H1 (cell line): ENCODE data around the gene MYO5B. TPM values are rescaled to one million over a fixed set of nuclear protein-coding genes. Genes with fewer than 3 reads are reported as not detected.

Source experiments
- CTCF ChIA-PET: fragments of 300-600 bp; sonication (Branson Sonifier 250); formaldehyde crosslinking; loops from one replicate; lab custom pipeline; 2021; ENCODE audit not compliant: partially characterized antibody; lab: Charles Lee
- POLR2A ChIA-PET: fragments of 300-600 bp; sonication (Branson Sonifier 250); formaldehyde crosslinking; loops from one replicate; lab custom pipeline; 2021; ENCODE audit warnings: inconsistent platforms; ENCODE audit not compliant: partially characterized antibody; lab: Charles Lee
- DNase-seq, 2 experiments: peaks; one replicate each; pipeline versions ENCODE4 v3.0.0 to v3.0.0-alpha.2; 2010 to 2022; ENCODE audit warnings: low spot score in 2 of 2, low read depth in 1 of 2, mixed read lengths in 1 of 2
- FAIRE-seq: peaks from 2 replicates; lab custom pipeline; 2011; peaks lifted over from hg19 to GRCh38; lab: Jason Lieb, UNC
- H2AFZ ChIP-seq: 2 replicates; pipeline ENCODE4 v1.8.1; 2012; ENCODE audit warnings: low read length, inconsistent platforms
- H2AK5ac ChIP-seq: 2 replicates; pipeline ENCODE4 v1.6.1; 2013; ENCODE audit warnings: low read depth, low read length
- H2BK120ac ChIP-seq: replicated peaks from 2 replicates; pipeline ENCODE3; 2013; ENCODE audit warnings: low read depth, low read length, inconsistent platforms
- H2BK12ac ChIP-seq: 2 replicates; pipeline ENCODE4 v1.6.1; 2013; ENCODE audit warnings: low read depth, low read length
- H2BK15ac ChIP-seq: 2 replicates; pipeline ENCODE4 v1.6.1; 2013; ENCODE audit warnings: low read length
- H2BK20ac ChIP-seq: 2 replicates; pipeline ENCODE4 v1.6.1; 2013; ENCODE audit warnings: low read length
- H2BK5ac ChIP-seq: 2 replicates; pipeline ENCODE4 v1.6.1; 2013; ENCODE audit warnings: low read depth, low read length
- H3K14ac ChIP-seq: 2 replicates; pipeline ENCODE4 v1.6.1; 2013; ENCODE audit warnings: inconsistent platforms; ENCODE audit not compliant: insufficient read length
- H3K18ac ChIP-seq: 2 replicates; pipeline ENCODE4 v1.6.1; 2013; ENCODE audit warnings: low read length; ENCODE audit errors: extremely low read depth
- H3K23ac ChIP-seq: 2 replicates; pipeline ENCODE4 v1.6.1; 2013; ENCODE audit warnings: inconsistent platforms; ENCODE audit not compliant: insufficient read length
- H3K23me2 ChIP-seq: 2 replicates; pipeline ENCODE4 v1.6.1; 2013; ENCODE audit warnings: low read depth, low read length
- H3K27ac ChIP-seq: 2 replicates; pipeline ENCODE4 v1.6.1; 2011; ENCODE audit warnings: low read depth, low read length, inconsistent platforms
- H3K27me3 ChIP-seq, 4 experiments: replicated peaks in 1 of 4; 1 replicate in 1 of 4; 2 replicates in 3 of 4; pipeline versions ENCODE4 v1.6.1 to v1.8.1; 2011 to 2013; ENCODE audit warnings: low read length in 3 of 4, mild to moderate bottlenecking in 3 of 4, inconsistent platforms in 2 of 4, mixed read lengths in 2 of 4, moderate library complexity in 1 of 4; ENCODE audit not compliant: control insufficient read depth in 3 of 4, insufficient read depth in 3 of 4; ENCODE audit errors: extremely low read depth in 1 of 4
- H3K36me3 ChIP-seq, 4 experiments: 2 replicates each; pipeline versions ENCODE4 v1.6.1 to v1.8.1; 2011 to 2013; ENCODE audit warnings: mild to moderate bottlenecking in 4 of 4, low read length in 3 of 4, moderate library complexity in 2 of 4, control low read depth in 1 of 4, inconsistent platforms in 1 of 4; ENCODE audit not compliant: insufficient read depth in 4 of 4, control insufficient read depth in 2 of 4
- H3K4ac ChIP-seq: replicated peaks from 2 replicates; pipeline ENCODE3; 2013; ENCODE audit warnings: low read length, low read depth, mixed read lengths, inconsistent platforms; ENCODE audit not compliant: insufficient read length
- H3K4me1 ChIP-seq, 4 experiments: replicated peaks in 1 of 4; 1 replicate in 1 of 4; 2 replicates in 3 of 4; pipeline versions ENCODE4 v1.6.1 to v1.8.1; 2011 to 2013; ENCODE audit warnings: low read length in 3 of 4, inconsistent platforms in 2 of 4, mixed read lengths in 1 of 4; ENCODE audit not compliant: insufficient read depth in 4 of 4, control insufficient read depth in 3 of 4
- H3K4me2 ChIP-seq, 2 experiments: 2 replicates each; pipeline versions ENCODE4 v1.6.1 to v1.8.1; 2011 to 2013; ENCODE audit warnings: low read depth in 2 of 2, low read length in 2 of 2, control low read depth in 1 of 2, inconsistent platforms in 1 of 2, mild to moderate bottlenecking in 1 of 2; ENCODE audit not compliant: insufficient read depth in 1 of 2
- H3K4me3 ChIP-seq, 4 experiments: fragments of 200-600, 300-600 bp in 1 of 4; sonication (generic), shearing (Covaris generic), sonication (Bioruptor Twin) in 1 of 4; 2 replicates each; pipeline versions ENCODE4 v1.5.1 to v1.8.1; 2011 to 2016; ENCODE audit warnings: low read length in 4 of 4, low read depth in 3 of 4, control low read depth in 2 of 4, inconsistent platforms in 2 of 4, mild to moderate bottlenecking in 2 of 4, mixed read lengths in 1 of 4, moderate library complexity in 1 of 4; ENCODE audit not compliant: insufficient read depth in 2 of 4; ENCODE audit errors: extremely low read depth in 1 of 4
- H3K56ac ChIP-seq: replicated peaks from 2 replicates; pipeline ENCODE3; 2013; ENCODE audit warnings: low read depth, mild to moderate bottlenecking, mixed read lengths, low read length, inconsistent platforms; ENCODE audit not compliant: insufficient read length
- H3K79me1 ChIP-seq: 2 replicates; pipeline ENCODE4 v1.6.1; 2013; ENCODE audit warnings: low read depth, low read length, control low read depth
- H3K79me2 ChIP-seq, 2 experiments: 2 replicates each; pipeline versions ENCODE4 v1.6.1 to v1.8.1; 2012 to 2013; ENCODE audit warnings: low read length in 2 of 2, mild to moderate bottlenecking in 2 of 2, inconsistent platforms in 1 of 2; ENCODE audit not compliant: insufficient read depth in 2 of 2, control insufficient read depth in 1 of 2
- H3K9ac ChIP-seq, 4 experiments: replicated peaks in 1 of 4; 1 replicate in 1 of 4; 2 replicates in 3 of 4; pipeline versions ENCODE4 v1.6.1 to v1.8.1; 2011 to 2013; ENCODE audit warnings: low read depth in 3 of 4, low read length in 3 of 4, control low read depth in 2 of 4, mild to moderate bottlenecking in 2 of 4, moderate library complexity in 2 of 4, inconsistent platforms in 1 of 4; ENCODE audit errors: extremely low read depth in 1 of 4
- H3K9me3 ChIP-seq, 2 experiments: 2 replicates each; pipeline versions ENCODE4 v1.6.1 to v1.8.1; 2012 to 2013; ENCODE audit warnings: mild to moderate bottlenecking in 2 of 2, moderate library complexity in 2 of 2, control low read depth in 1 of 2, inconsistent platforms in 1 of 2, low read depth in 1 of 2, low read length in 1 of 2, mixed read lengths in 1 of 2; ENCODE audit not compliant: insufficient read depth in 2 of 2
- H4K20me1 ChIP-seq, 2 experiments: replicated peaks in 1 of 2; 2 replicates each; pipeline versions ENCODE3 to v1.8.1; 2011 to 2013; ENCODE audit warnings: inconsistent platforms in 2 of 2, low read length in 2 of 2, mild to moderate bottlenecking in 1 of 2; ENCODE audit not compliant: insufficient read depth in 2 of 2, control insufficient read depth in 1 of 2
- H4K5ac ChIP-seq: 2 replicates; pipeline ENCODE4 v1.6.1; 2013; ENCODE audit warnings: low read length, low read depth, mixed read lengths, inconsistent platforms; ENCODE audit not compliant: insufficient read length
- H4K8ac ChIP-seq: 2 replicates; pipeline ENCODE4 v1.8.0; 2013; ENCODE audit warnings: mild to moderate bottlenecking, moderate library complexity, low read length, inconsistent platforms; ENCODE audit not compliant: insufficient read depth; ENCODE audit errors: extremely low read depth
- H4K91ac ChIP-seq: replicated peaks from 2 replicates; pipeline ENCODE3; 2013; ENCODE audit warnings: low read length, mixed read lengths, inconsistent platforms; ENCODE audit not compliant: insufficient read length
- MAFK ChIP-seq: IDR thresholded peaks from 2 replicates; pipeline ENCODE4 v1.6.1; 2012; ENCODE audit warnings: low read depth, mild to moderate bottlenecking, improper control_type of control experiment, low read length
- RNF2 ChIP-seq: fragments of 200-900, 300-1000 bp; sonication (generic); IDR thresholded peaks from 2 replicates; pipeline ENCODE4 v1.7.1; 2016; ENCODE audit warnings: borderline replicate concordance, low read depth, mild to moderate bottlenecking, antibody characterized with exemption, low read length; ENCODE audit not compliant: poor library complexity, severe bottlenecking; ENCODE audit errors: missing control alignments
- WGBS, 2 experiments: shearing (Covaris generic) in 1 of 2; methylation state at CpG; one replicate each; pipeline versions ENCODE4 v1.1.6 to v1.1.7; 2013 to 2015; ENCODE audit warnings: low lambda C conversion rate in 2 of 2, mixed read lengths in 2 of 2, inconsistent platforms in 1 of 2, low coverage in 1 of 2, missing lambda C conversion rate in 1 of 2; ENCODE audit not compliant: insufficient replicate concordance in 2 of 2, insufficient coverage in 1 of 2, insufficient read length in 1 of 2; ENCODE audit errors: extremely low coverage in 1 of 2, missing lambda C conversion rate in 1 of 2; 5-methylcytosine and 5-hydroxymethylcytosine counted together
- polyA plus RNA-seq, 7 experiments: library from polyadenylated mRNA; depleted of rRNA in 3 of 7; stranded (reverse) in 5 of 7; unstranded in 2 of 7; fragments of >200 nt in 5 of 7; fragments of 200-250 nt in 2 of 7; gene quantifications; 1 replicate in 5 of 7; 2 replicates in 1 of 7; 4 replicates in 1 of 7; pipeline versions ENCODE4 v1.2.1 to v1.2.3, GENCODE V29; 2011 to 2013; ENCODE audit warnings: missing spikeins in 2 of 7, mixed read lengths in 2 of 7
- total RNA-seq: library from RNA; stranded (reverse); fragmentation: NEBNext Ultra II Directional; extraction: Animal tissue kit (Norgen Biotek cat#: 25700); gene quantifications from 2 replicates; pipeline ENCODE4 v1.2.1, GENCODE V29; 2021

The MYO5B gene
- total and polyA plus RNA-seq, 2 of the 8 experiments (the other 6 are each of a cell fraction or from before 2014, with no cell fraction given), result 6.4 to 7.7 TPM

DNA sequence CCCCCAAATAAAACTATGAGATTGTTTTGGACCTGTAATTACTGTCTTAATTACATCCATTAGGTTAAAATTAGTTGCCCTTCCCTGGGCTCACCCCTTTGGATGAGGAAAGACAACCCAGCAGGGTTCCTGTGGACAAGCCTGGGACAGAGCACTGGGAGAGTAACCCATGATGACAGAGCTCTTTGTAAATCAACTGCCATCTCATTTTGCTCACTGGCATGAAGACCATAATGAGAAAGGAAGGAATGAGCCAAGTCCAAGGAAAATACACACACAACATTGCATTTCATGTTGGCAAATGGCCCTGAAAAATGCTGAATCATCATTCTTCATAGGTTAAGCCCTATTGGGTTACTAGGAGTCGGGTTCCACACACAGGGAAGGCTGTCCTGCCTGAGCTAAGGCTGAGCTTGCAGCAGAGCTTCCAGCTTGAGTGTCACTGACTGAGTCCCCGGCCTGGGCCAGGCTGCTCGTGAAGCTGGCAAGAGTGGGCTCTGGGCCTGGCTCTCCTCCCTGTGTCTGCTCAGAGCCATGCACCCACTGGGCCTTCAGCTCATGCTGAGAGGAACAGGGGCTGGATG, 287.5 kb downstream of the MYO5B start:
- H3K4ac ChIP-seq, result no peak overlapping the region
- TF ChIP-seq MAFK, result peak; percentile 98
- no peak for TF ChIP-seq RNF2
- no peak overlapping the region for H4K5ac ChIP-seq
- no peaks in the 10 kb centered on the region; a peak in 5 of 7 replicates for H3K4me1 ChIP-seq
- H3K18ac ChIP-seq, result no peak overlapping the region
- FAIRE-seq, result no peak
- no peak overlapping the region for H4K8ac ChIP-seq
- 75% methylated on average over 3 of the region's 3 CpGs; no CpG with 5 or more reads in 1 of the 2 experiments for WGBS, 2 experiments
- H2BK15ac ChIP-seq, result 0 out of 2 replicates have a peak overlapping the region, but pooled peaks have one; percentile 49
- H2BK20ac ChIP-seq, result no peak overlapping the region
- no peak overlapping the region for H3K23ac ChIP-seq
- no peak overlapping the region for H3K56ac ChIP-seq
- H3K4me3 ChIP-seq, result no peak overlapping the region
- no peak overlapping the region for H2AFZ ChIP-seq
- no peak overlapping the region for H3K9ac ChIP-seq
- H4K91ac ChIP-seq, result no peak overlapping the region
- H3K23me2 ChIP-seq, result no peaks in the 10 kb centered on the region
- H3K9me3 ChIP-seq, result peaks cover 0 to 4% of the 10 kb centered on the region in 2 experiments; a peak in 1 of 4 replicates
- DNase-seq, result no peak
- H2BK120ac ChIP-seq, result no peak overlapping the region
- no peaks in the 10 kb centered on the region for H3K79me1 ChIP-seq
- H3K36me3 ChIP-seq, result no peaks in the 10 kb centered on the region
- H3K4me2 ChIP-seq, result no peak overlapping the region
- H3K14ac ChIP-seq, result no peak overlapping the region
- no peaks in the 10 kb centered on the region for H3K79me2 ChIP-seq
- ChIA-PET POLR2A (no interaction called here), CTCF (interaction anchor here (0.8 to 1.3 kb wide), 4 partner anchors 11 to 288 kb away, joined by 3 to 5 read pairs (median 4); no protein-coding TSS in a partner anchor)
- peaks cover 0 to 2% (median 0%) of the 10 kb centered on the region in 4 experiments; a peak in 3 of 7 replicates for H3K27me3 ChIP-seq
- H4K20me1 ChIP-seq, result no peaks in the 10 kb centered on the region
- H3K27ac ChIP-seq, result no peak overlapping the region
- no peak overlapping the region for H2BK12ac ChIP-seq
- H2AK5ac ChIP-seq, result no peak overlapping the region
- H2BK5ac ChIP-seq, result no peak overlapping the region
